NCI-H524 (cell line): ENCODE results near the gene INPP5J.
"Not testable (repeated sequence)": the region's sequence is repeated elsewhere in the genome, so short reads cannot be mapped to it uniquely, and the experiment has no call there.

ENCODE experiments used
- DNase-seq, 2 experiments: peaks; one replicate each; lab custom pipeline; 2025; lab: John Stamatoyannopoulos, UW

The INPP5J gene

DNA sequence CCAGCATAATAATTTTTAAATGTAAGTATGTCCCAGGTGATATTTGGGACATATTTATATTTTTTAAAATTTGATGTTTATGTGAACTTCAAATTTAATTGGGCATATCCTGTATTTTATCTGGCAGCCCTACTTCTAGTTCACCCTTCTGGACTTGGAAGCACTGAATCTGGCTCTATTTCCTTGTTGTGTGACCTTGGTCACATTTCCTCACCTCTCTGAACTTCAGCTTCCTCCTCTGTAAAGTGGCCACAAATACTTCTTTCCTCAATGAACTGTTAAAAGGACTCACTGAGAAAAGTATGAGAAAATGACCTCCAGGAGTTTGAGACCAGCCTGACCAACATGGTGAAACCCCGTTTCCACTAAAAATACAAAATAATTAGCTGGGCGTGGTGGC lies 29.1 kb downstream of the INPP5J start:
- no peak for DNase-seq

GRCh38 chr22:31153357-31153756 lies 30.6 kb downstream of the INPP5J start:
- DNase-seq = no peak

GRCh38 chr22:31154975-31155374 lies 32.2 kb downstream of the INPP5J start:
- no peak for DNase-seq

- DNase-seq = no peak
Measured at GRCh38 chr22:31155422-31155821, 32.7 kb downstream of the INPP5J start.

DNA sequence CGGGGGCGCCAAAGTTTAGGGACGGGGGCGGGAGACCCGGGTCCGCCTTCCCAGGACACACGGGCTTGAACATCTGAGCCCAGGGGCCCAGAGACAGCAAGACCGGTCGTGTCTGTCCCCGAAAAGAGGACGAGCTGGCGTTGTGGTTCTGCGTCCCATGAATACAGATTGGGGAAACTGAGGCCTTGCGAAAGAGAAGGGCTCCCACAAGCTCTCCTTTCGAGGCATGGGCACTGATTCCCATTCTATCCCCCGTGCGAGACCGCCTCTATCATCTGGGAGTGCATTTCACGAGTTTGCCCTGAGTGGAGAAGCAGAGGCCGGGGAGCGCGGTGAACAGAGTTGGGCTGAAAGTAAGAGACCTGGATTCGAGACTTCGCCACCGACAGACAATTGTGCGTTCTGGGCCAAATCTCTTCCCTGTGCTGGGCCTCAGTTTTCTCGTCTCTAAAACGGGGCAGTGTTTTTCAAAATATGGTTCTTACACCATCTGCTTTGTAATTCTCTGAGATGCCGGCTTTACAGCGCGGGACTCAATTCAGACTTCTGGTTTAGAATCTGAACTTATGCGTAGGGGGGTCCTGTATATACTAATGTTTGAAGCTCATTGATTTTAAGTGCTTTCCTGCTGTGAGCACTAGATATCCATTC lies 37.7 kb downstream of the INPP5J start:
- no peak for DNase-seq

DNA sequence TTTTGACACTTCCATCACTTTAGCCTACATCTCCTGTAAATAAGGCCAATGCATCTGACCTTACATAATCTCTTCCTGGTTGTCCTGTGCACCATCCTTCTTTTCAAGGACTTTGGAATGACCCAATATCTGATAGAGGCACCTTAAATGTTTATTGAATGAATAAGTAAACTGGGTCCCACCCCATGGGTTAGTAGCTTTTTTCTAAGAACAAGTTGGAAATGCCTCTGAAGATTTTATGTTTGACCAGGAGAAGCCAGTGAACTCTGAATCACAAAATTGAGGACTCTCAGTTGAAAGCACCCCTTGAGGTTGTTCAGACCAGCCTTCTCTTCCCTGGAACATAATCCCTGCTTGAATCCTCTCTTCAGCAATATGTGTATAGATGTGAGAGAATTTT lies 38.6 kb downstream of the INPP5J start:
- no peak for DNase-seq

- DNase-seq = no peak
Measured at GRCh38 chr22:31162015-31162765, 39.4 kb downstream of the INPP5J start.

GRCh38 chr22:31170971-31171370 lies 48.2 kb downstream of the INPP5J start:
- no peak for DNase-seq

DNA sequence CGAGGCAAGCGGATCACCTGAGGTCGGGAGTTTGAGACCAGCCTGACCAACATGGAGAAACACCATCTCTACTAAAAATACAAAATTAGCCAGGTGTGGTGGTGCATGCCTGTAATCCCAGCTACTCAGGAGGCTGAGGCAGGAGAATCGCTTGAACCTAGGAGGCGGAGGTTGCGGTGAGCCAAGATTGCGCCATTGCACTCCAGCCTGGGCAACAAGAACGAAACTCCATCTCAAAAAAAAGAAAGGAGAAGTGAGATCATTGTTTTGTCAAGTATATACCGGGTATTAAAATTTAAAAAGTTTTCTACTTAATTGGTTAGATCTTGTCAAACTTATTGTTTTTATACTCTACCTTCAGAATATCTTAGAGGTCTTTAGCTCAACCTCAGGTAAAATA lies 49.0 kb downstream of the INPP5J start:
- not testable (repeated sequence) for DNase-seq

DNA sequence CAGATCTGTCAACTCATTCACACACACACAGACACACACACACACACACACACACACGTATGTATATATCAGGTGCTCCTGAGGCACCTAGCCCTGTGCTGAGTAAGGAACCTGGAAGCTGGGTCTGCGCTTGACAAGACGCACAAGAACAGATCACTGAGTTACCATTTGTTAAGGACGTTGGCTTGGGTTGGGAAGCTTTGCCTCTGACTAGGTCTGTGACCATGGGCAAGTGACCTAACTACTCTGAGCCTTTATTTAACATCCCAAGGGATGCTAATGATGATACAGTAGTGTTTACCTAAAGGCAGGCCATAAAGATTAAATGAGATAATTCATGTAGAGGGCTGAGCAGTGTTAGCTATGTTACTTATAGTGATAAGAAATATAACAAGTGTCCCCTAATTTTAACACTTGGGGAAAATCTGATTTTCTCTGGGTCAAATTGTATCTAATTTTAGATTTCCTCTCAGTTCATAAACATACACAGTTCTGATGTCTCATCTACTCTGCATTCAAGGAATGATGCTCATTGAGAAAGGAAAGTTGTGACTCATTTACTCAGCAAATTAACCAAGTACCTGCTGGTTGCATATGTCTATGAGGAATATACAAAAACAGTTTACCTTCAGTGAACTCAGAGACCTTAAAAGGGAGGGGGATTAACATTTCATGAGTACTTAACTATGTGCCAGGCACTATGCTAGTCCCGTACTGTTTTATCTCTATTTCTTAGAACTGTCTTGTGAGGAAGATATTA lies 50.8 kb downstream of the INPP5J start:
- no peak for DNase-seq

- no peak for DNase-seq
Measured at GRCh38 chr22:31176923-31177322, 54.2 kb downstream of the INPP5J start.

- no peak for DNase-seq
Measured at GRCh38 chr22:31177420-31178162, 54.8 kb downstream of the INPP5J start.

GRCh38 chr22:31178859-31179258 lies 56.1 kb downstream of the INPP5J start:
- no peak for DNase-seq

- no peak for DNase-seq
Measured at GRCh38 chr22:31179345-31179744, 56.6 kb downstream of the INPP5J start.

DNA sequence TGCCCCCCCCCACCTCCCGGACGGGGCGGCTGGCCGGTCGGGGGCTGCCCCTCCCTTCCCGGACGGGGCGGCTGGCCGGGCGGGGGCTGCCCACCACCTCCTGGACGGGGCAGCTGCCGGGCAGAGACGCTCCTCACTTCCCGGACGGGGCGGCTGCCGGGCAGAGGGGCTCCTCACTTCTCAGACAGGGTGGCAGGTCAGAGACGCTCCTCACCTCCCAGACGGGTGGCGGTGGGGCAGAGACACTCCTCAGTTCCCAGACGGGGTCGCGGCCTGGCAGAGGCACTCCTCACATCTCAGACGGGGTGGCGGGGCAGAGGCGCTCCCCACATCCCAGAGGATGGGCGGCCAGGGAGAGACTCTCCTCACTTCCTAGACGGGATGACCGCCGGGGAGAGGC lies 61.2 kb downstream of the INPP5J start:
- no peak for DNase-seq
